GM12878 (cell line): ENCODE data around the gene TRABD2B. TPM values are rescaled to one million over a fixed set of nuclear protein-coding genes. Genes with fewer than 3 reads are reported as not detected.

Source experiments
- ATAC-seq: fragments of 200-7000 bp; cut with Tn5 transposase; 3 replicates; pipeline ENCODE4 v1.9.1; 2020; ENCODE audit warnings: mild to moderate bottlenecking, moderate library complexity
- BruUV-seq: library from RNA; stranded (reverse); fragments of 400-500 nt; replicated peaks from 2 replicates; lab custom pipeline; 2021; lab: Mats Ljungman, UMichigan
- CTCF ChIA-PET: fragments of 300-600 bp; sonication (Branson Sonifier 250); formaldehyde crosslinking; extraction: SDS; loops from one replicate; lab custom pipeline; 2021; ENCODE audit warnings: inconsistent platforms; lab: Yijun Ruan, JAX
- POLR2A ChIA-PET: fragments of 350-600 bp; formaldehyde crosslinking; extraction: SDS; loops from one replicate; lab custom pipeline; 2021; ENCODE audit warnings: inconsistent platforms; lab: Charles Lee
- RAD21 ChIA-PET: fragments of 300-600 bp; sonication (Branson Sonifier 250); formaldehyde crosslinking; loops from one replicate; lab custom pipeline; 2023; ENCODE audit warnings: antibody characterized with exemption; ENCODE audit not compliant: unreplicated experiment; lab: Charles Lee
- SMC1A ChIA-PET: fragments of 300-600 bp; sonication (Branson Sonifier 250); formaldehyde crosslinking; loops from one replicate; lab custom pipeline; 2023; ENCODE audit not compliant: unreplicated experiment, uncharacterized antibody; lab: Charles Lee
- DNase-seq: peaks from one replicate; pipeline ENCODE4 v3.0.0-alpha.2; 2011; ENCODE audit warnings: low read depth, low spot score
- FAIRE-seq: peaks from 3 replicates; lab custom pipeline; 2011; peaks lifted over from hg19 to GRCh38; lab: Jason Lieb, UNC
- H2AFZ ChIP-seq: 2 replicates; pipeline ENCODE4 v1.6.0; 2011; ENCODE audit warnings: low read depth, low read length, control low read depth; ENCODE audit not compliant: control insufficient read depth
- H3K27ac ChIP-seq: 2 replicates; pipeline ENCODE4 v1.5.1; 2011; ENCODE audit warnings: control low read depth; ENCODE audit not compliant: control insufficient read depth, insufficient read depth
- H3K27me3 ChIP-seq, 2 experiments: replicated peaks in 1 of 2; 2 replicates each; pipeline versions ENCODE4 v1.6.0 to v1.6.1; 2011; ENCODE audit warnings: low read length in 1 of 2; ENCODE audit not compliant: control insufficient read depth in 2 of 2, insufficient read depth in 2 of 2
- H3K36me3 ChIP-seq, 2 experiments: 2 replicates each; pipeline ENCODE4 v1.5.1; 2011; ENCODE audit warnings: low read length in 1 of 2; ENCODE audit not compliant: control insufficient read depth in 2 of 2, insufficient read depth in 2 of 2
- H3K4me1 ChIP-seq: 2 replicates; pipeline ENCODE4 v1.6.1; 2011; ENCODE audit warnings: mild to moderate bottlenecking, low read length, moderate library complexity, mixed read lengths; ENCODE audit not compliant: control insufficient read depth, insufficient read depth
- H3K4me2 ChIP-seq: 2 replicates; pipeline ENCODE4 v1.6.0; 2011; ENCODE audit warnings: control low read depth; ENCODE audit not compliant: control insufficient read depth, insufficient read depth
- H3K4me3 ChIP-seq: fragments of 200-600 bp; sonication (generic); 2 replicates; pipeline ENCODE4 v1.5.1; 2016
- H3K79me2 ChIP-seq: 2 replicates; pipeline ENCODE4 v1.6.0; 2011; ENCODE audit warnings: low read length; ENCODE audit not compliant: control insufficient read depth, insufficient read depth
- H3K9ac ChIP-seq: 2 replicates; pipeline ENCODE4 v1.8.0; 2011; ENCODE audit warnings: low read length, control low read depth, mixed read lengths; ENCODE audit not compliant: control insufficient read depth, insufficient read depth
- H3K9me3 ChIP-seq: replicated peaks from 3 replicates; pipeline ENCODE4 v1.5.1; 2011; ENCODE audit warnings: mild to moderate bottlenecking, low read length; ENCODE audit not compliant: control insufficient read depth, insufficient read depth
- H4K20me1 ChIP-seq: 2 replicates; pipeline ENCODE4 v1.6.0; 2011; ENCODE audit not compliant: control insufficient read depth, insufficient read depth
- CHD2 ChIP-seq: IDR thresholded peaks from 2 replicates; pipeline ENCODE4 v1.6.1; 2011; ENCODE audit warnings: low read depth, low read length, improper control_type of control experiment, borderline replicate concordance
- CTCF ChIP-seq, 3 experiments: IDR thresholded peaks in 2 of 3; conservative IDR thresholded peaks in 1 of 3; 2 replicates each; pipeline ENCODE4 v1.5.1; 2011; ENCODE audit warnings: low read depth in 3 of 3, low read length in 3 of 3, mild to moderate bottlenecking in 3 of 3, control low read depth in 2 of 3, moderate library complexity in 2 of 3, inconsistent platforms in 1 of 3, mixed read lengths in 1 of 3; ENCODE audit not compliant: control insufficient read depth in 2 of 3, insufficient read depth in 1 of 3; ENCODE audit errors: extremely low read depth in 1 of 3
- ESRRA ChIP-seq: IDR thresholded peaks from 2 replicates; pipeline ENCODE4 v1.6.1; 2012; ENCODE audit warnings: mild to moderate bottlenecking, low read length, improper control_type of control experiment
- GABPA ChIP-seq: IDR thresholded peaks from 2 replicates; pipeline ENCODE4 v1.6.1; 2014; ENCODE audit warnings: antibody characterized with exemption, low read depth, mild to moderate bottlenecking, inconsistent platforms
- HDAC2 ChIP-seq: fragments of 200-600 bp; sonication (generic); IDR thresholded peaks from 2 replicates; pipeline ENCODE4 v1.6.1; 2017
- JUNB ChIP-seq: IDR thresholded peaks from 2 replicates; pipeline ENCODE4 v1.6.1; 2016; ENCODE audit warnings: antibody characterized with exemption, mild to moderate bottlenecking
- POLR2AphosphoS5 ChIP-seq: IDR thresholded peaks from 2 replicates; pipeline ENCODE4 v1.6.1; 2011; ENCODE audit warnings: mild to moderate bottlenecking, low read length, inconsistent platforms
- ZBTB11 ChIP-seq: fragments of 450-650 bp; formaldehyde crosslinking; IDR thresholded peaks from 2 replicates; pipeline ENCODE4 v1.5.0; 2022; ENCODE audit warnings: mild to moderate bottlenecking, missing genetic modification characterization
- WGBS: methylation state at CpG from one replicate; pipeline ENCODE4 v1.1.6; 2016; ENCODE audit warnings: low lambda C conversion rate; ENCODE audit not compliant: insufficient replicate concordance, insufficient coverage; ENCODE audit errors: missing lambda C conversion rate; 5-methylcytosine and 5-hydroxymethylcytosine counted together
- in situ Hi-C: fragments of 300-500 bp; cut with MboI; formaldehyde crosslinking; loops from 9 replicates; pipeline ENCODE4 v1.14.3; 2018; ENCODE audit warnings: mixed read lengths
- intact Hi-C: fragments of 100-400 bp; cut with micrococcal nuclease; formaldehyde crosslinking; loops from one replicate; pipeline ENCODE4 v1.14.2; 2022; ENCODE audit not compliant: unreplicated experiment
- polyA plus RNA-seq, 11 experiments: library from polyadenylated mRNA; depleted of rRNA in 4 of 11; unstranded in 6 of 11; stranded (reverse) in 5 of 11; fragments of >200 nt; fragmentation: Nextera tagmentation in 4 of 11; fragmentation: Illumina TruSeq in 1 of 11; extraction: Ambion mirVana in 4 of 11; extraction: Trizol in 1 of 11; gene quantifications; 1 replicate in 1 of 11; 2 replicates in 10 of 11; pipeline versions ENCODE4 v1.2.1 to v1.2.3, GENCODE V29; 2011 to 2016; ENCODE audit warnings: inconsistent platforms in 2 of 11, missing spikeins in 2 of 11, low read depth in 1 of 11
- total RNA-seq, 4 experiments: library from RNA; depleted of rRNA in 3 of 4; stranded (reverse); fragments of >200 nt in 3 of 4; fragmentation: Illumina TruSeq in 1 of 4; extraction: Trizol in 1 of 4; gene quantifications; 2 replicates each; pipeline versions ENCODE4 v1.2.1 to v1.2.3, GENCODE V29; 2013 to 2021

TRABD2B gene
- total and polyA plus RNA-seq, 10 of the 15 experiments (the other 5 are each of a cell fraction or from before 2014, with no cell fraction given) = not detected

GRCh38 chr1:47753808-47754207, 243.4 kb downstream of the TRABD2B start:
- no peak overlapping the region for H2AFZ ChIP-seq
- H3K4me2 ChIP-seq = no peak overlapping the region
- H4K20me1 ChIP-seq = no peaks in the 10 kb centered on the region
- H3K27ac ChIP-seq = no peak overlapping the region
- peak; percentile 78 for ATAC-seq
- H3K4me1 ChIP-seq = no peaks in the 10 kb centered on the region
- POLR2A ChIA-PET = no interaction called here
- SMC1A ChIA-PET = interaction anchor here (1.0 kb wide), 1 partner anchor 12 kb away, joined by 3 read pairs; no protein-coding TSS in a partner anchor
- in situ Hi-C loops (no loop called here), intact Hi-C loops (no loop called here)
- RAD21 ChIA-PET = no interaction called here
- no peak overlapping the region for H3K4me3 ChIP-seq
- WGBS = 0% methylated on average over 1 of the region's 1 CpG
- no peaks in the 10 kb centered on the region for H3K79me2 ChIP-seq
- DNase-seq = no peak
- FAIRE-seq = no peak
- H3K36me3 ChIP-seq = no peaks in the 10 kb centered on the region
- no peak for TF ChIP-seq ESRRA
- peak; percentile 32 for TF ChIP-seq JUNB
- no peak for TF ChIP-seq HDAC2
- TF ChIP-seq GABPA = no peak
- TF ChIP-seq ZBTB11 (CRISPR knock-in tag) = no peak
- TF ChIP-seq POLR2AphosphoS5 = no peak
- TF ChIP-seq CTCF (IDR thresholded peaks at IDR 0.05 in 2 of 3, conservative IDR thresholded peaks at IDR 0.05 in 1 of 3; ENCODE audit: control insufficient read depth in 2 of 3, extremely low read depth in 1 of 3, insufficient read depth in 1 of 3, low read depth in 3 of 3, low read length in 3 of 3) = no peak
- TF ChIP-seq CHD2 = no peak
- no TSS peak for BruUV-seq
- CTCF ChIA-PET = interaction anchor here (0.9 to 2.6 kb wide), 8 partner anchors 9 to 322 kb away, joined by 3 to 8 read pairs (median 4); partner anchors contain the start of gene FOXD2
- H3K27me3 ChIP-seq = no peaks in the 10 kb centered on the region; a peak in 1 of 4 replicates
- H3K9ac ChIP-seq = no peak overlapping the region
- H3K9me3 ChIP-seq = no peaks in the 10 kb centered on the region
